Activated CD4-positive, alpha-beta memory T cell treated with anti-CD3 and anti-CD28 coated beads, Interleukin-2, amount 10 ng/mL, durations not matched to agents 7 days and 5 days (primary cell): ENCODE data around the gene CD101. TPM values are rescaled to one million over a fixed set of nuclear protein-coding genes. Genes with fewer than 3 reads are reported as not detected.
A peak's percentile ranks its signal among the peaks of the same experiment; 100 is the strongest.

ENCODE experiments used
- CTCF ChIA-PET: fragments of 350-600 bp; sonication (Branson Sonifier 250); formaldehyde crosslinking; loops from one replicate; lab custom pipeline; 2021; ENCODE audit warnings: antibody characterized with exemption, inconsistent platforms; lab: Charles Lee
- POLR2A ChIA-PET: fragments of 350-600 bp; sonication (Branson Sonifier 250); formaldehyde crosslinking; loops from one replicate; lab custom pipeline; 2021; ENCODE audit warnings: antibody characterized with exemption; lab: Charles Lee
- DNase-seq: peaks from one replicate; pipeline ENCODE4 v3.0.0-alpha.2; 2020
- H3K27ac Mint-ChIP-seq: one replicate; pipeline ENCODE4 v1.8.0; 2021; ENCODE audit warnings: mild to moderate bottlenecking, mixed read lengths
- H3K27me3 Mint-ChIP-seq: one replicate; pipeline ENCODE4 v1.8.0; 2021; ENCODE audit warnings: mixed read lengths
- H3K36me3 Mint-ChIP-seq: one replicate; pipeline ENCODE4 v1.8.0; 2021; ENCODE audit warnings: low read depth, mixed read lengths
- H3K4me1 Mint-ChIP-seq: one replicate; pipeline ENCODE4 v1.8.0; 2021; ENCODE audit warnings: mixed read lengths
- H3K4me3 Mint-ChIP-seq: one replicate; pipeline ENCODE4 v1.8.0; 2021; ENCODE audit warnings: mild to moderate bottlenecking, mixed read lengths
- H3K9me3 Mint-ChIP-seq: one replicate; pipeline ENCODE4 v1.8.0; 2021; ENCODE audit warnings: mixed read lengths
- total RNA-seq, 2 experiments: library from RNA; stranded (reverse); gene quantifications; one replicate each; pipeline ENCODE4 v1.2.3, GENCODE V29; 2021

CD101 gene
- total RNA-seq, 2 experiments from 2014 or later, result 2.9 to 3.6 TPM

DNA sequence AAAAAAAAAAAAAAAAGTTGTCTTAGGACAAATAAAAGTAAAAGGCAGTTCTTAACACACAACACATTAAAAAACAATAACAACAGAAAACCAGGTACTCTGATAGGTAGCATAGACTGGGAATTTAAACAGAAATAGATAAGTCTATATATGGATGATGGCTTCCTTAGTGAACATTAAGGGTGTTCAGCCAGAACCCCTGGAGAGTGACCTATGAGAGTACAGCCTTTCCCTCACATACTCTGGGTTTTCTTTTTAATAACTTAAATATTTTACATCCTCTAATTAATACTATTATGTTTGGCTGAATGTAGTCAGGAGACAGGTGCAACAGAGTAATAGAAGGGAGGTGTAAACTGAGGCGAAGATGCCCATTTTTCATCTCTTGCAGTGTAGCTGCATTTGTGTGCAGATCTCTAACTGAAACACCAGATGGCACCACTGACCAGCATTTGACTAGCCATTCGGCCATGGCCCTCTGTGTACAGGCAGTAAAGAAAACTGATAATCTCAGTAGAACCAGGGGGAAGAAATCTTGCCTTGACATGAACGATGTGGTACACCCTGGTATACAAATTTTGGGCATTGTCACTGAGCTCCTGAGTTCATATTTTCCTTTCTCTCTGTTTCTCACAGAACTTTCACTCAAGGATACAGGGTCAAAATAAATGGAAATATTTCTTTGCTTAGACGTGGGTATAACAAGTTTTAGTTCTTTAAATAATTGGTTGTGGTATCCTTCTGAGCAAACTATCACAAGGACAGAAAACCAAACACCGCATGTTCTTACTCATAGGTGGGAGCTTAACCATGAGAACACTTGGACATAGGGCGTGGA, 66.2 kb downstream of the CD101 start:
- Mint-ChIP-seq H3K4me1 (peaks cover 46% of the 10 kb centered on the region), H3K4me3 (no peak overlapping the region), H3K9me3 (no peaks in the 10 kb centered on the region), H3K27me3 (no peaks in the 10 kb centered on the region), H3K36me3 (peaks cover 44% of the 10 kb centered on the region), H3K27ac (no peak overlapping the region)
- DNase-seq, result peak; percentile 52
- POLR2A ChIA-PET, result interaction anchor here (1.4 to 4.8 kb wide), 2 partner anchors 8 to 10 kb away, joined by 3 to 30 read pairs; partner anchors contain the start of gene TTF2
- CTCF ChIA-PET, result interaction anchor here (0.6 to 4.5 kb wide), 17 partner anchors 8 to 491 kb away, joined by 3 to 39 read pairs (median 5); partner anchors contain the start of gene TTF2

DNA sequence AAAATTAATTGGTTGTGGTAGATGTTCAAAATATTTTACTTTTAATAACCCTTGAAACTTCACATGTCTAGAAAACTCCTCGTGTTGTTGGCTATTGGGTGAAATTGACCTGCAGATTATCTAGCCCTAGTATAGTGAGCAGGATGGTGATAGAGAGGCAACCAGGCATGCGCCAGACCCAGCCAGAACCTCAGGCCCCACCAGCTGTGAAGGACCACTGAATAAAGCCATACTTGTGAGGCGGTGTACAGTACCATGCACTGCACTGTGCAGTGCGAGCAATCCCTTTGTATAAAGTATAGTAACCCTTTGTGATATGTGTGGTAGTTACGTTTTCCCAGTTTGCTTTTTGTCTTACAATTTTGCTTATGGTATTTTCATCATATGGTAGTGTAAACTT, 67.0 kb downstream of the CD101 start:
- Mint-ChIP-seq H3K36me3 (peaks cover 44% of the 10 kb centered on the region), H3K27me3 (no peaks in the 10 kb centered on the region), H3K4me1 (peaks cover 40% of the 10 kb centered on the region), H3K27ac (no peak overlapping the region), H3K4me3 (no peak overlapping the region), H3K9me3 (no peaks in the 10 kb centered on the region)
- POLR2A ChIA-PET, result interaction anchor here (4.8 kb wide), 1 partner anchor 9 kb away, joined by 30 read pairs; the partner anchor contains the start of gene TTF2
- CTCF ChIA-PET, result interaction anchor here (0.8 to 4.5 kb wide), 10 partner anchors 8 to 366 kb away, joined by 3 to 39 read pairs (median 5); partner anchors contain the start of gene TTF2
- no peak for DNase-seq

DNA sequence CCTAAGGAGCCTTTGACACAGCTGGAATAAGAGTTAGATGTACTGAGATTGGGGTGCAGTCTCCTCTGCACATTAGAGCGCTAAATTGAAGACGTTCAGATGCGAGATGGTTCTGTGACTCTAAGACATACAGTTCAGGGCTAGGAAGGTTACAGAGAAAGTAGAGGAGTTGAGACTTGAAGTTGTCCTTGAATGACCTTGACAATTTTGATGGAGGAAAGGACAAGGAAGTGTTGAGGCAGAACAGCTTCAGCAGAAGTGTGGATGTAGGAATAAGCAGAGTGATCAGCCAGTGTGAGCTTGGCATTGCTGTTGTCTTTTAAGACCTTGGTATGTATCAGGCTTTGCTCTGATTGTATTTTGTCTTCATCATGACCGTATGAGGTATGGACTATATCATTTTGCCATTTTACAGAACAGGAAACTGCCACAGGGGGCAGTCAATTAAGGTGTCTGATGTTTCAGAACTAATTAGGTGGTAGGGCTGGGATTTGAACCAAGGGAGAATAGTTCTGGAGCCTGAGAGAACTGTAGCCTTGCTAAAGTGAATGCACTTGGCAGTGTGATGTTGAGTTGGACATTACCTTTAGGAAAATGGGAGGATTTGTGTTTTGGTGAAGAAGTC, 67.8 kb downstream of the CD101 start:
- peaks cover 44% of the 10 kb centered on the region for H3K36me3 Mint-ChIP-seq
- peaks cover 32% of the 10 kb centered on the region for H3K4me1 Mint-ChIP-seq
- POLR2A ChIA-PET, result interaction anchor here (0.7 to 4.8 kb wide), 3 partner anchors 9 to 297 kb away, joined by 3 to 30 read pairs (median 3); partner anchors contain the start of gene TTF2
- CTCF ChIA-PET, result interaction anchor here (1.1 to 4.5 kb wide), 7 partner anchors 9 to 344 kb away, joined by 3 to 39 read pairs (median 5); partner anchors contain the start of gene TTF2
- H3K27me3 Mint-ChIP-seq, result no peaks in the 10 kb centered on the region
- no peak for DNase-seq
- H3K27ac Mint-ChIP-seq, result no peak overlapping the region
- H3K9me3 Mint-ChIP-seq, result no peaks in the 10 kb centered on the region
- no peak overlapping the region for H3K4me3 Mint-ChIP-seq

DNA sequence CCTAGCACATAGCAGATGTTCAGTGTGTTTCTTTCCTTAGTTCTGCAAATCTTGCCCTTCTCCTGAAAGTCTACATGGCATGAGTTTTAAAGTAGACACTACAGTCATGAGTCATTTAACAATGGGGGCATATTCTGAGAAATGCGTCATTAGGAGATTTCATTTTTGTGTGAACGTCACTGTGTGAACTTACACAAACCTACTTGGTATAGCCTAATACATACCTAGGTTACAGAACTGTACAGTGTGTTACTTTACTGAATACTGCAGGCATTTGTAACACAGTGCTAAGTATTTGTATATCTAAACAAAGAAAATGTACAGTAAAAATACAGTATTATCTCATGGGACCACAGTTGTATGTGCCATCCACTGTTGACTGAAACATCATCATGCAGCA, 68.6 kb downstream of the CD101 start:
- no peak for DNase-seq
- H3K4me1 Mint-ChIP-seq, result peaks cover 35% of the 10 kb centered on the region
- H3K9me3 Mint-ChIP-seq, result no peaks in the 10 kb centered on the region
- no peak overlapping the region for H3K4me3 Mint-ChIP-seq
- peaks cover 47% of the 10 kb centered on the region for H3K36me3 Mint-ChIP-seq
- ChIA-PET POLR2A (interaction anchor here (0.7 to 4.8 kb wide), 3 partner anchors 10 to 298 kb away, joined by 3 to 30 read pairs (median 3); partner anchors contain the start of gene TTF2), CTCF (interaction anchor here (1.3 to 4.5 kb wide), 5 partner anchors 10 to 345 kb away, joined by 3 to 39 read pairs (median 12); partner anchors contain the start of gene TTF2)
- no peak overlapping the region for H3K27ac Mint-ChIP-seq
- H3K27me3 Mint-ChIP-seq, result no peaks in the 10 kb centered on the region

DNA sequence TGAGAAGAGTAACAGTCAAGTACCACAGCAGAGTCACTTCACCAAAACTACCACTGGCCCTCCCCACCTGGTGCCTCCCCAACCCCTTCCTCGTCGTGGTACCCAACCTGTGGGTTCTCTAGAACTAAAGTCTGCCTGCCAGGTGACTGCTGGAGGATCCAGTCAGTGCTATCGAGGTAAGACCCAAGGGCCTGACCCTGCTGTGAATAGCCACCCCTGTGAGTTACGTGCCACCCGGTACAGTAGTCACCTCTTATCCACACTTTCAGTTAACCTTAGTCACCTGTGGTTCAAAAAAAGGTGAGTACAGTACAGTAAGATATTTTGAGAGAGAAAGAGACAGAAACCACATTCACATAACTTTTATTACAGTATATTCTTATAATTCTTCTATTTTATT, 75.1 kb downstream of the CD101 start:
- Mint-ChIP-seq H3K27ac (no peak overlapping the region), H3K4me1 (peaks cover 23% of the 10 kb centered on the region), H3K9me3 (no peaks in the 10 kb centered on the region), H3K27me3 (no peaks in the 10 kb centered on the region), H3K4me3 (no peak overlapping the region), H3K36me3 (peaks cover 74% of the 10 kb centered on the region)
- CTCF ChIA-PET, result interaction anchor here (1.2 to 2.5 kb wide), 4 partner anchors 9 to 17 kb away, joined by 5 to 7 read pairs (median 6); no protein-coding TSS in a partner anchor
- POLR2A ChIA-PET, result interaction anchor here (1.0 to 1.6 kb wide), 2 partner anchors 16 to 18 kb away, joined by 3 to 17 read pairs; partner anchors contain the start of gene TTF2
- no peak for DNase-seq

DNA sequence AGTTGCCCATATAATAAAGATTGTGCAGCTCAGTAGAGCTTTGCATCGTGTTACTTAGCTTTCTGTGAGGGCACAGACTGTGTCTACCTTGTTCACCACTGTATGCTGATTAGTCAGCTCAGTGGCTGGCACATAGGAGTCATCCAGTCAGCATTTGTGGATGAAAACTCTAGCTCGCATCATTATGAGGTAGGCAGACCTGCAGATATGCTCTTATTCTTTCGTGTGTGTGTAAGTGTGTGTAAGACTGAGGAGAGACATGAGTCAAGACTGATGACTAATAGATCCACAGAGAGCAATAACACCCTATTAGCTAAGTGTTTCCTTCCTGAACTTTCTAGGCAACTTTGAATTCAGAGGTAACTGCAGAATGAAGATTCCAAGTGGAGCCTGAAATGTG, 75.7 kb downstream of the CD101 start:
- no peak overlapping the region for H3K4me3 Mint-ChIP-seq
- peaks cover 20% of the 10 kb centered on the region for H3K4me1 Mint-ChIP-seq
- no peaks in the 10 kb centered on the region for H3K27me3 Mint-ChIP-seq
- ChIA-PET POLR2A (interaction anchor here (1.0 to 1.6 kb wide), 2 partner anchors 17 to 19 kb away, joined by 3 to 17 read pairs; partner anchors contain the start of gene TTF2), CTCF (interaction anchor here (1.3 kb wide), 2 partner anchors 10 to 16 kb away, joined by 6 to 7 read pairs; no protein-coding TSS in a partner anchor)
- peak; percentile 47 for DNase-seq
- H3K9me3 Mint-ChIP-seq, result no peaks in the 10 kb centered on the region
- H3K36me3 Mint-ChIP-seq, result peaks cover 73% of the 10 kb centered on the region
- H3K27ac Mint-ChIP-seq, result peak overlapping the region; percentile 39

DNA sequence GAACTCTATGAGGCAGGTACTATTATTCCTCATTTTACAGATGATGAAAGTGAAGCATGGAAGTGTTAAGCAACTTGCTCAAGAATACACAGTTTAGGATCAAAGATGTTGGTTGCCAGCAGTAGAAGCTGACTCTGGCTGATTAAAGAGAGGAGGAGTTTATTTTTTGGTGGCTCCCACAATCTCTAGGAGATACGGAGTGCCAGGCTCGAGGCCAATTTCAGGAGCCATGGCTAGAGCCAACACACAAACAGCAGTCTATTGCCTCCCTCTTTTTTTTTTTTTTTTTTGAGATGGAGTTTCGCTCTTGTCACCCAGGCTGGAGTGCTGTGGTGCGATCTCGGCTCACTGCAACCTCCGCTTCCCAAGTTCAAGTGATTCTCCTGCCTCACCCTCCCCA, 78.2 kb downstream of the CD101 start:
- no peak overlapping the region for H3K27ac Mint-ChIP-seq
- H3K9me3 Mint-ChIP-seq, result no peaks in the 10 kb centered on the region
- no peak overlapping the region for H3K4me3 Mint-ChIP-seq
- DNase-seq, result no peak
- H3K36me3 Mint-ChIP-seq, result peaks cover 73% of the 10 kb centered on the region
- H3K27me3 Mint-ChIP-seq, result no peaks in the 10 kb centered on the region
- ChIA-PET POLR2A (interaction anchor here (1.2 to 3.1 kb wide), 3 partner anchors 8 to 19 kb away, joined by 3 to 11 read pairs (median 3); partner anchors contain the start of gene TTF2), CTCF (interaction anchor here (1.6 kb wide), 1 partner anchor 14 kb away, joined by 5 read pairs; no protein-coding TSS in a partner anchor)
- H3K4me1 Mint-ChIP-seq, result peaks cover 22% of the 10 kb centered on the region

DNA sequence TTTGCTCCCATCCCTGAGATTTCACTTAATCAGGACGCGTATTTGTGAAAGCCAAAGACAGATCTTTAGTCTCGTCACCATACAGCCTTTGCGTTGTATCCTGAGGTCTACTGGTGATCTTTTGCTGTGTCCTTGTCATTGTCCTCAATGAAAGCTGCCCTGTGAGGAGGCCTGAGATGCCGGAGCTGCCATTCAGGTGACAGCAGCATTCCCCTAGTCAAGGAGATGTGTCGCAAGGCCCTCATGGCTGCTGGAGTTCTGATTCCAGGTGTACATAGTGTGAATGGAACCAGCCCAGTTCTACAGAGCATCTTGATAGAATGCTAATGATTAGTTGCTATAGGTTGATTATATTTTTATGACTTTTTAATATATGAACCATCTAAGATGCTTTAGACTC, 82.7 kb downstream of the CD101 start:
- Mint-ChIP-seq H3K27ac (no peak overlapping the region), H3K4me3 (no peak overlapping the region), H3K36me3 (peaks cover 55% of the 10 kb centered on the region), H3K27me3 (no peaks in the 10 kb centered on the region), H3K4me1 (peaks cover 3% of the 10 kb centered on the region), H3K9me3 (no peaks in the 10 kb centered on the region)
- POLR2A ChIA-PET, result no interaction called here
- CTCF ChIA-PET, result no interaction called here
- DNase-seq, result no peak

Other genes starting within 250 kb of the CD101 start
- 100 to 1,000 TPM; 329 to 340 TPM for gene CD2, start 247.3 kb upstream of the CD101 start, total RNA-seq
- gene PTGFRN, start 91.8 kb upstream of the CD101 start, total RNA-seq, result 1 to 10 TPM; 1.8 to 2.8 TPM
- 10 to 100 TPM; 78.0 to 83.8 TPM for gene TTF2, start 58.6 kb downstream of the CD101 start, total RNA-seq
- gene TRIM45, start 120.0 kb downstream of the CD101 start, total RNA-seq, result under 1 TPM; 0.55 to 0.78 TPM
- not detected for gene VTCN1, start 209.2 kb downstream of the CD101 start, total RNA-seq